ENCODE results near the gene SLC4A7. TPM values are rescaled to one million over a fixed set of nuclear protein-coding genes. Genes with fewer than 3 reads are reported as not detected.

SLC4A7 gene
- total RNA-seq (2022; extraction: Qiagen RNA extraction; ENCODE audit: low read depth) = 6.3 to 16.1 TPM (median 14.3 TPM) in 5 replicates

GRCh38 chr3:27484015-27484844 lies at the start of gene SLC4A7:
SLC4A7 (minus strand) TSS chr3:27484384; CDS start chr3:27484126, 258 bp downstream.

GRCh38 chr3:27368831-27369607 lies 115.2 kb downstream of the SLC4A7 start, which contains the start of gene NEK10:
NEK10 (minus strand) TSS chr3:27369383; CDS start chr3:27352882, 16,501 bp downstream.

Other genes starting within 250 kb of the SLC4A7 start
- gene NEK10, start 115.0 kb downstream of the SLC4A7 start, total RNA-seq (2022; extraction: Qiagen RNA extraction; ENCODE audit: low read depth) = 0.48 to 1.3 TPM (median 0.96 TPM) in 5 replicates
- gene EOMES, start 237.9 kb upstream of the SLC4A7 start, total RNA-seq (2022; extraction: Qiagen RNA extraction; ENCODE audit: low read depth) = 0.64 to 0.78 TPM (median 0.68 TPM) in 5 replicates

Measured in A549 treated with GW870086 at 1 μM for 4 hours (cell line).